Endodermal cell (in vitro differentiated cells): ENCODE data around the gene CLBA1. TPM values are rescaled to one million over a fixed set of nuclear protein-coding genes. Genes with fewer than 3 reads are reported as not detected.
A peak's percentile ranks its signal among the peaks of the same experiment; 100 is the strongest.

Source experiments
- DNase-seq: peaks from one replicate; pipeline ENCODE4 v3.0.0-alpha.2; 2017
- H3K27ac ChIP-seq: 2 replicates; pipeline ENCODE4 v1.5.1; 2013; ENCODE audit warnings: mild to moderate bottlenecking, low read depth, low read length, moderate library complexity
- H3K27me3 ChIP-seq: 2 replicates; pipeline ENCODE4 v1.6.1; 2013; ENCODE audit warnings: mild to moderate bottlenecking, low read length, moderate library complexity; ENCODE audit not compliant: insufficient read depth, control insufficient read depth, poor library complexity, severe bottlenecking
- H3K36me3 ChIP-seq: 2 replicates; pipeline ENCODE4 v1.7.0; 2013; ENCODE audit warnings: mild to moderate bottlenecking, low read length, moderate library complexity; ENCODE audit not compliant: control insufficient read depth, insufficient read depth
- H3K4me1 ChIP-seq: one replicate; pipeline ENCODE4 v1.7.0; 2013; ENCODE audit warnings: low read length; ENCODE audit not compliant: control insufficient read depth, insufficient read depth
- H3K4me3 ChIP-seq: 2 replicates; pipeline ENCODE4 v1.5.1; 2013; ENCODE audit warnings: mild to moderate bottlenecking, low read length, moderate library complexity
- H3K9ac ChIP-seq: 2 replicates; pipeline ENCODE4 v1.6.1; 2013; ENCODE audit warnings: mild to moderate bottlenecking, low read length, moderate library complexity; ENCODE audit not compliant: poor library complexity, severe bottlenecking; ENCODE audit errors: extremely low read depth
- H3K9me3 ChIP-seq: 2 replicates; pipeline ENCODE4 v1.6.1; 2013; ENCODE audit warnings: mild to moderate bottlenecking, low read length, moderate library complexity; ENCODE audit not compliant: control insufficient read depth
- H3K27ac Mint-ChIP-seq: 2 replicates; pipeline ENCODE4 v1.8.0; 2020; ENCODE audit warnings: mixed read lengths
- H3K27me3 Mint-ChIP-seq: 2 replicates; pipeline ENCODE4 v1.8.0; 2021; ENCODE audit warnings: mild to moderate bottlenecking, mixed read lengths; ENCODE audit not compliant: insufficient read depth
- H3K36me3 Mint-ChIP-seq: 2 replicates; pipeline ENCODE4 v1.8.0; 2020; ENCODE audit warnings: low read depth, mixed read lengths
- H3K4me1 Mint-ChIP-seq: 2 replicates; pipeline ENCODE4 v1.8.0; 2020; ENCODE audit warnings: mixed read lengths
- H3K4me3 Mint-ChIP-seq: 2 replicates; pipeline ENCODE4 v1.8.0; 2020; ENCODE audit warnings: mild to moderate bottlenecking, moderate library complexity, mixed read lengths
- H3K9me3 Mint-ChIP-seq: 2 replicates; pipeline ENCODE4 v1.8.0; 2020; ENCODE audit warnings: mild to moderate bottlenecking, mixed read lengths
- WGBS, 2 experiments: methylation state at CpG; one replicate each; pipeline versions ENCODE4 v1.1.5 to v1.1.7; 2013; ENCODE audit warnings: missing lambda C conversion rate in 2 of 2, mixed read lengths in 1 of 2; ENCODE audit not compliant: insufficient coverage in 1 of 2, insufficient read length in 1 of 2; 5-methylcytosine and 5-hydroxymethylcytosine counted together
- total RNA-seq, 2 donors: library from RNA; stranded (reverse); fragmentation: NEBNext Ultra II Directional in 1 of 2; extraction: Animal tissue kit (Norgen Biotek cat#: 25700) in 1 of 2; gene quantifications; 2 replicates in 1 of 2; 3 replicates in 1 of 2; pipeline ENCODE4 v1.2.1, GENCODE V29; 2021
- TF ChIP-seq, protein P1 (sequence below): fragments of 200-600 bp; sonication (generic); conservative IDR thresholded peaks from 2 replicates; pipeline ENCODE4 v1.5.0; 2021; ENCODE audit warnings: antibody characterized with exemption, mild to moderate bottlenecking

The CLBA1 gene
- total RNA-seq, 2 donors from 2014 or later = 11.2 to 12.5 TPM

DNA sequence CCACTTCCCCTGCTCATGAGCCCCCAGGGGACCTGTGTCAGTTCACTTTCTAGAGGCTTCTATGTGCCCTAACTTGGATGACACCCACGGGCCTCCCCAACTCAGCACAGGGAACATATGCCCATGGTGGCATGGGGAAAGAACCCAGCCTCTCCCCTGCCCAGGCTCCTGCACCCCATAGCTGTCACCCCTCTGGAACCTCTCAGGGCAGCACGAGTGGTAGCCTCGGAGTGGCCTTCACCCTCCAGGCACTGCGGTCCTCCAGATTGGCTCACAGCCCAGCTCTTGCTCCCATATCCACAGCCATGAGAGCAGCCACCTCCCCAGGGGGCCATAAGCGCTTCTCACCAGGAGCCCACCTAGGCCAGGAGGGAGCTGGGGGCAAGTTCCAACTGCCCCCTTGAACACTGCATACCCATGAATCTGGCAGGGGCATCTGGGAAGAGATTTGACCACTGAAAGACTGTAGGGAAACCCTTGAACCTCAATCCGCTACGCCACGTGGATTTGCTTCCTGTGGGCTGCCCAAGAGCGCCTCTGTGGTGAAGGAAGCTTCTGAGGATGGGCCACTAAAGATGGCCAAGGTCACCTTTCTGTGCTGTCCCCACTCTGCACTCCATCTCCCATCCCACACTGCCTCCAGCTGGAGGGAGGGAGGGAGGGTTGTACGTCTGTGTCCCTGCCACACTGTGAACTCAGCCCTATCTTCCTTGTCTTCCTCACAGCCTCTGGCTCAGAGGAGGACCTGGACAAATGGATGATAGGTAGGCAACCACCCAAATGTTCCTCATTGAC lies 49.0 kb upstream of the CLBA1 start:
- no peaks in the 10 kb centered on the region for H3K36me3 Mint-ChIP-seq
- Histone ChIP-seq H3K27ac (no peak overlapping the region), H3K9me3 (no peaks in the 10 kb centered on the region), H3K27me3 (peaks cover 68% of the 10 kb centered on the region), H3K4me1 (no peaks in the 10 kb centered on the region), H3K4me3 (no peak overlapping the region), H3K36me3 (no peaks in the 10 kb centered on the region), H3K9ac (no peak overlapping the region)
- no peaks in the 10 kb centered on the region for H3K9me3 Mint-ChIP-seq
- TF ChIP-seq, protein P1, sequence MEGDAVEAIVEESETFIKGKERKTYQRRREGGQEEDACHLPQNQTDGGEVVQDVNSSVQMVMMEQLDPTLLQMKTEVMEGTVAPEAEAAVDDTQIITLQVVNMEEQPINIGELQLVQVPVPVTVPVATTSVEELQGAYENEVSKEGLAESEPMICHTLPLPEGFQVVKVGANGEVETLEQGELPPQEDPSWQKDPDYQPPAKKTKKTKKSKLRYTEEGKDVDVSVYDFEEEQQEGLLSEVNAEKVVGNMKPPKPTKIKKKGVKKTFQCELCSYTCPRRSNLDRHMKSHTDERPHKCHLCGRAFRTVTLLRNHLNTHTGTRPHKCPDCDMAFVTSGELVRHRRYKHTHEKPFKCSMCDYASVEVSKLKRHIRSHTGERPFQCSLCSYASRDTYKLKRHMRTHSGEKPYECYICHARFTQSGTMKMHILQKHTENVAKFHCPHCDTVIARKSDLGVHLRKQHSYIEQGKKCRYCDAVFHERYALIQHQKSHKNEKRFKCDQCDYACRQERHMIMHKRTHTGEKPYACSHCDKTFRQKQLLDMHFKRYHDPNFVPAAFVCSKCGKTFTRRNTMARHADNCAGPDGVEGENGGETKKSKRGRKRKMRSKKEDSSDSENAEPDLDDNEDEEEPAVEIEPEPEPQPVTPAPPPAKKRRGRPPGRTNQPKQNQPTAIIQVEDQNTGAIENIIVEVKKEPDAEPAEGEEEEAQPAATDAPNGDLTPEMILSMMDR = no peak
- H3K4me1 Mint-ChIP-seq = no peaks in the 10 kb centered on the region
- H3K4me3 Mint-ChIP-seq = no peak overlapping the region
- peaks cover 76% of the 10 kb centered on the region for H3K27me3 Mint-ChIP-seq
- no peak overlapping the region for H3K27ac Mint-ChIP-seq
- WGBS, 2 experiments = 85 to 100% methylated on average over 3 to 9 of the region's 10 CpGs
- peak; percentile 36 for DNase-seq

DNA sequence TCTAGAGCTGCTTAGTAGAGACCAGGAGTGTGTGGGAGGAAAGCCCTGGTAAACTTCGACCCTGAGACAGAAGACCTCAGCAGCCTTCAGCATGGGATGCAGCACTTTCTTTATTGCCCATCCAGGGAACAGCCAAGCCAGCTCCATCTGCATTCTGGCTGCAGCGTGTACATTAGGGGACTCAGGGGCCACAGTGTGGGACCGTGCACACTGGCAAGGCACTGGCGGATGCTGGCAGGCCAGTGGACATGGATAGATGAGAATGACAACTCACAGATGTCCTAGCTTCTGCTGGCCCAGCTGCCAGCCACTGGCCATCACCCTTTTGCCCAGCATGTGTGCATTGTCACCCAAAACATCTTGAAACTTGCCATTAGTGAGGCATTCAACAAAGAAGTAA lies 48.4 kb upstream of the CLBA1 start:
- H3K4me1 Mint-ChIP-seq = no peaks in the 10 kb centered on the region
- TF ChIP-seq, protein P1 = no peak
- no peaks in the 10 kb centered on the region for H3K36me3 ChIP-seq
- no peaks in the 10 kb centered on the region for H3K9me3 Mint-ChIP-seq
- H3K27ac ChIP-seq = no peak overlapping the region
- no peak overlapping the region for H3K27ac Mint-ChIP-seq
- no peaks in the 10 kb centered on the region for H3K36me3 Mint-ChIP-seq
- no peak overlapping the region for H3K9ac ChIP-seq
- WGBS, 2 experiments = 89 to 94% methylated on average over 3 to 4 of the region's 4 CpGs
- no peak for DNase-seq
- no peaks in the 10 kb centered on the region for H3K9me3 ChIP-seq
- no peak overlapping the region for H3K4me3 Mint-ChIP-seq
- peaks cover 62% of the 10 kb centered on the region for H3K27me3 ChIP-seq
- H3K4me3 ChIP-seq = no peak overlapping the region
- H3K4me1 ChIP-seq = no peaks in the 10 kb centered on the region
- H3K27me3 Mint-ChIP-seq = peaks cover 70% of the 10 kb centered on the region

DNA sequence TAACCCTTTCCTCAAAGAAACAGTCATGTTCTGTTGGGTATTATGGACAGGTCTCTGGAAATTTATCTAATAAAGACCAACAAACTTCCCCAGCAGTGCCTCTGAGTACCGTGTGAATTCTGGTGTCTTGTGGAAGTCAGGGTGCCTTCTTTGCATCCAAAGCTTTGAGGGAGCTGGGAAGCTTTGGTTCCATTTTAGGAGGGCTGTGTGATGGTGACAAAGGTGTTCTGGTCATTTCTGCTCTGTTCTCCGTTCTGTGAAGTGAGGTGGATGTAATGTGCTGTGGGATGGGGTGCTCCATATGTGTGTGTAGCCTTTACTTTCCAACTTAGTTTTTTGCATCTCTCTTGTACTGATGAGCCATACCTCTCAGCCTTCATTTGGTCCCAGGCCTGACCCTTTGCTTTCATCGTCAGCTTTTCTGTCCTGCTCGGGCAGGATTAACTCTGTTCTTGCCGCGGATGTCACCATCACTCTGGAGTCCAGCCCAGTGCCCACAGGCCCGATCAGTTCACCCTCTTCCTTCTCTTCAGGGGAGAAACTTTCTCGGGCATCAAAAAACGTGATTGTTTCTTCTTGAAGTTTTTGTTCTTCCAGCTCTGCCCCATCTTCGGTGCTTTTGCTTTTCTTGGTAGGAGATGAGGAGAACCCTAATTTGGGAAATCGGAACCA lies 47.8 kb upstream of the CLBA1 start:
- no peak overlapping the region for H3K27ac ChIP-seq
- Mint-ChIP-seq H3K36me3 (no peaks in the 10 kb centered on the region), H3K27ac (no peak overlapping the region), H3K4me1 (no peaks in the 10 kb centered on the region), H3K27me3 (peaks cover 63% of the 10 kb centered on the region), H3K4me3 (no peak overlapping the region), H3K9me3 (no peaks in the 10 kb centered on the region)
- WGBS, 2 experiments = 86 to 90% methylated on average over 6 to 11 of the region's 11 CpGs
- H3K36me3 ChIP-seq = no peaks in the 10 kb centered on the region
- peaks cover 55% of the 10 kb centered on the region for H3K27me3 ChIP-seq
- no peak overlapping the region for H3K9ac ChIP-seq
- H3K9me3 ChIP-seq = no peaks in the 10 kb centered on the region
- H3K4me1 ChIP-seq = no peaks in the 10 kb centered on the region
- DNase-seq = peak; percentile 11
- TF ChIP-seq, protein P1 = no peak
- no peak overlapping the region for H3K4me3 ChIP-seq
